ENCODE measurements around the gene TP53BP1. TPM values are rescaled to one million over a fixed set of nuclear protein-coding genes. Genes with fewer than 3 reads are reported as not detected.

TP53BP1 gene
- total RNA-seq, 2 experiments from 2014 or later, result 43.0 to 44.6 TPM

DNA sequence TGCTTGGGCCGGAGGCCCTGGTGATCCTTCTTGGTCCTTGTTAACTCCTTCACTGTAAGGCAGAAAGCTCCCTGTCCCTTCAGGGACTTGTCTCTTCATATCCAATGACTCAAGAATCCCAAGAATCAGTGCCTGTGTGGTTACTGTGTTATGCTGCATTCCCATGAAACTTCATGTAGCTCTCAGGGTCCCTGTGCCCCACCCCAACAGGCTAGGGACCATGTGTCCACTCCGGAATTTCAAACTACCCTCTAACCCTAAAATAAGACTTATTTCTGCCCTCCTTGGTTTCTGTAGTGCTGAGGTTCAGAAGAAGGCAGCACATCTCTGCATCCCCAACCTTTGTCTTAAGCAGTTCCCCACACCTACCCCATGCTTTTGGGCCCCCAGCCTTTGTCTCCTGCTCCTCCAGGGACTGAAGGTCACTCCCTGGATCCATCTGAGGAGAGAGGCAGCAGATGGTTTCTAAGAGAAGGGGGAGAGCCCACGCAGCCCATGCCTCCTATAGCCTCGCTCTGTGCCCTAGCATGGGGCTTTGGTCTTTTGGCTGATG lies 23.9 kb upstream of the TP53BP1 start:
- ATAC-seq (ENCODE audit: poor library complexity), result no peak
- DNase-seq, result no peak
- Mint-ChIP-seq H3K36me3 (ENCODE audit: low read depth) (no peaks in the 10 kb centered on the region), H3K4me1 (ENCODE audit: low read depth) (peaks cover 27% of the 10 kb centered on the region), H3K27me3 (peaks cover 43% of the 10 kb centered on the region), H3K9me3 (no peaks in the 10 kb centered on the region), H3K27ac (no peak overlapping the region), H3K4me3 (no peak overlapping the region)
- H3K27me3 ChIP-seq (ENCODE audit: control insufficient read depth in 1 of 2, insufficient read depth in 2 of 2, low read length in 2 of 2), result peaks cover 15 to 16% of the 10 kb centered on the region in 2 experiments
- H3K9me3 ChIP-seq (ENCODE audit: control insufficient read depth in 1 of 2, insufficient read depth in 1 of 2, low read length in 2 of 2), result peaks cover 0 to 5% of the 10 kb centered on the region in 2 experiments
- intact Hi-C loops (cut with DNase I, micrococcal nuclease), result loop anchor here in 1 of 2 experiments (10.0 kb wide), 1 partner anchor 278 kb away; the partner anchor contains the start of gene SERF2
- ChIA-PET CTCF (no interaction called here), POLR2A (no interaction called here)
- no peaks in the 10 kb centered on the region for H3K36me3 ChIP-seq (ENCODE audit: insufficient read depth, low read length)
- TF ChIP-seq, protein P1, sequence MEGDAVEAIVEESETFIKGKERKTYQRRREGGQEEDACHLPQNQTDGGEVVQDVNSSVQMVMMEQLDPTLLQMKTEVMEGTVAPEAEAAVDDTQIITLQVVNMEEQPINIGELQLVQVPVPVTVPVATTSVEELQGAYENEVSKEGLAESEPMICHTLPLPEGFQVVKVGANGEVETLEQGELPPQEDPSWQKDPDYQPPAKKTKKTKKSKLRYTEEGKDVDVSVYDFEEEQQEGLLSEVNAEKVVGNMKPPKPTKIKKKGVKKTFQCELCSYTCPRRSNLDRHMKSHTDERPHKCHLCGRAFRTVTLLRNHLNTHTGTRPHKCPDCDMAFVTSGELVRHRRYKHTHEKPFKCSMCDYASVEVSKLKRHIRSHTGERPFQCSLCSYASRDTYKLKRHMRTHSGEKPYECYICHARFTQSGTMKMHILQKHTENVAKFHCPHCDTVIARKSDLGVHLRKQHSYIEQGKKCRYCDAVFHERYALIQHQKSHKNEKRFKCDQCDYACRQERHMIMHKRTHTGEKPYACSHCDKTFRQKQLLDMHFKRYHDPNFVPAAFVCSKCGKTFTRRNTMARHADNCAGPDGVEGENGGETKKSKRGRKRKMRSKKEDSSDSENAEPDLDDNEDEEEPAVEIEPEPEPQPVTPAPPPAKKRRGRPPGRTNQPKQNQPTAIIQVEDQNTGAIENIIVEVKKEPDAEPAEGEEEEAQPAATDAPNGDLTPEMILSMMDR (IDR thresholded peaks at IDR 0.05), result no peak
- no peak overlapping the region for H3K4me3 ChIP-seq (ENCODE audit: low read length)
- no peak overlapping the region for H3K27ac ChIP-seq (ENCODE audit: low read depth in 1 of 2, low read length in 2 of 2)
- H3K4me1 ChIP-seq (ENCODE audit: insufficient read depth, low read length), result peaks cover 22% of the 10 kb centered on the region

- no peak for DNase-seq
- no peak overlapping the region for H3K4me3 Mint-ChIP-seq
- H3K36me3 Mint-ChIP-seq (ENCODE audit: low read depth), result no peaks in the 10 kb centered on the region
- Histone ChIP-seq H3K27me3 (ENCODE audit: control insufficient read depth in 1 of 2, insufficient read depth in 2 of 2, low read length in 2 of 2) (peaks cover 15 to 16% of the 10 kb centered on the region in 2 experiments), H3K36me3 (ENCODE audit: insufficient read depth, low read length) (no peaks in the 10 kb centered on the region), H3K4me3 (ENCODE audit: low read length) (no peak overlapping the region), H3K4me1 (ENCODE audit: insufficient read depth, low read length) (peaks cover 29% of the 10 kb centered on the region), H3K9me3 (ENCODE audit: control insufficient read depth in 1 of 2, insufficient read depth in 1 of 2, low read length in 2 of 2) (peaks cover 0 to 5% of the 10 kb centered on the region in 2 experiments), H3K27ac (ENCODE audit: low read depth in 1 of 2, low read length in 2 of 2) (no peak overlapping the region)
- H3K9me3 Mint-ChIP-seq, result no peaks in the 10 kb centered on the region
- H3K27ac Mint-ChIP-seq, result no peak overlapping the region
- H3K27me3 Mint-ChIP-seq, result peaks cover 43% of the 10 kb centered on the region
- peaks cover 34% of the 10 kb centered on the region for H3K4me1 Mint-ChIP-seq (ENCODE audit: low read depth)
- intact Hi-C loops (cut with DNase I, micrococcal nuclease), result loop anchor here in 1 of 2 experiments (10.0 kb wide), 1 partner anchor 279 kb away; the partner anchor contains the start of gene SERF2
- CTCF ChIA-PET, result no interaction called here
- POLR2A ChIA-PET, result interaction anchor here (1.0 kb wide), 1 partner anchor 23 kb away, joined by 3 read pairs; the partner anchor contains the start of gene TP53BP1
- TF ChIP-seq, protein P1 (IDR thresholded peaks at IDR 0.05), result no peak
- ATAC-seq (ENCODE audit: poor library complexity), result no peak
Measured at GRCh38 chr15:43516185-43516584, 23.2 kb upstream of the TP53BP1 start.

- CTCF ChIA-PET, result interaction anchor here (1.8 kb wide), 1 partner anchor 139 kb away, joined by 6 read pairs; no protein-coding TSS in a partner anchor
Measured at GRCh38 chr15:43515741-43516140, 22.8 kb upstream of the TP53BP1 start.

More at GRCh38 chr15:43515741-43516140, 22.8 kb upstream of the TP53BP1 start:
- DNase-seq (no peak), ATAC-seq (ENCODE audit: poor library complexity) (no peak)
- POLR2A ChIA-PET, result interaction anchor here (1.0 kb wide), 1 partner anchor 23 kb away, joined by 3 read pairs; the partner anchor contains the start of gene TP53BP1
- Histone ChIP-seq H3K27ac (ENCODE audit: low read depth in 1 of 2, low read length in 2 of 2) (no peak overlapping the region), H3K4me3 (ENCODE audit: low read length) (no peak overlapping the region), H3K4me1 (ENCODE audit: insufficient read depth, low read length) (peaks cover 32% of the 10 kb centered on the region), H3K9me3 (ENCODE audit: control insufficient read depth in 1 of 2, insufficient read depth in 1 of 2, low read length in 2 of 2) (peaks cover 0 to 5% of the 10 kb centered on the region in 2 experiments), H3K27me3 (ENCODE audit: control insufficient read depth in 1 of 2, insufficient read depth in 2 of 2, low read length in 2 of 2) (peaks cover 15 to 16% of the 10 kb centered on the region in 2 experiments), H3K36me3 (ENCODE audit: insufficient read depth, low read length) (no peaks in the 10 kb centered on the region)
- no peaks in the 10 kb centered on the region for H3K9me3 Mint-ChIP-seq
- no peaks in the 10 kb centered on the region for H3K36me3 Mint-ChIP-seq (ENCODE audit: low read depth)
- no peak overlapping the region for H3K27ac Mint-ChIP-seq
- no peak overlapping the region for H3K4me3 Mint-ChIP-seq
- TF ChIP-seq, protein P1 (IDR thresholded peaks at IDR 0.05), result no peak
- peaks cover 36% of the 10 kb centered on the region for H3K4me1 Mint-ChIP-seq (ENCODE audit: low read depth)
- intact Hi-C loops (cut with DNase I, micrococcal nuclease), result loop anchor here in 1 of 2 experiments (2.0 to 10.0 kb wide), 3 partner anchors 31 to 279 kb away; partner anchors contain the start of gene SERF2
- peaks cover 43% of the 10 kb centered on the region for H3K27me3 Mint-ChIP-seq
